ENCODE data around the gene ABCA4. TPM values are rescaled to one million over a fixed set of nuclear protein-coding genes. Genes with fewer than 3 reads are reported as not detected.
"Not testable (repeated sequence)": the region's sequence is repeated elsewhere in the genome, so short reads cannot be mapped to it uniquely, and the experiment has no call there.

ABCA4 gene
- total RNA-seq, 1 experiment from 2014 or later, result 0.12 TPM

DNA sequence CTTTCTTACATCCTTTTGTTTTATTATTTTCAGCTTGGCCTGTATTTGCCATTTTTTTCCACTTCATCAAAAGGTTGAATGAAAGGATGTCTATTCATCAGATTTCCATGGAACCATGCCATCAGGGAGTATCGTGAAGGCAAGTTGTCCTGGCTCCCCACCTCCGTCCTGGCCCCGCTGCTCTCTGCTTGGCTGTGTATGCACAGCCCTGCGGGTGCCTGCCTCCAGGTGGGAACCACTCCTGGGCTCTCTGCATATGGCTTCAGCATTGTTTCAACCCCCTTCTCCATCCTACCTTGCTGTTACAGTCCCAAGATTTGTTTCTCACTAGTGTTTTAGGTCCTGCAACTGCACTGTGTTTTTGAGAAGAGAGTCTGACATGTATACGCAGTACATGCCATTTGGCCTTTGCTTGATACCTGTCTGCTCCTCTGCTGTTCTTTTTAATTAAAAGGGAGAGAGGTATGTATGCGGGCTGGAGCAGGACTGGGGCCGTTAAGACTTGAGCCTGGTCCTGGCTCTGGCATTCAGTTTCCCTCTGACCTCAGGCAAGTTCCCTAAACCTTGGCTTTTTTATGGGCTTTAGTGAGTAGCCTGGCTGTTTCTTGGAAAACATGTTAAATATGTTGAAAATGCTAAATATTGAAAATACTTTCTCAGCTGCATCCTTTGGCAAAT, 141.8 kb downstream of the ABCA4 start:
- no peak for DNase-seq (ENCODE audit: low read depth)

- peak; percentile 43 for DNase-seq (ENCODE audit: low read depth)
Observed at GRCh38 chr1:93977598-93977945, 143.4 kb downstream of the ABCA4 start.

DNA sequence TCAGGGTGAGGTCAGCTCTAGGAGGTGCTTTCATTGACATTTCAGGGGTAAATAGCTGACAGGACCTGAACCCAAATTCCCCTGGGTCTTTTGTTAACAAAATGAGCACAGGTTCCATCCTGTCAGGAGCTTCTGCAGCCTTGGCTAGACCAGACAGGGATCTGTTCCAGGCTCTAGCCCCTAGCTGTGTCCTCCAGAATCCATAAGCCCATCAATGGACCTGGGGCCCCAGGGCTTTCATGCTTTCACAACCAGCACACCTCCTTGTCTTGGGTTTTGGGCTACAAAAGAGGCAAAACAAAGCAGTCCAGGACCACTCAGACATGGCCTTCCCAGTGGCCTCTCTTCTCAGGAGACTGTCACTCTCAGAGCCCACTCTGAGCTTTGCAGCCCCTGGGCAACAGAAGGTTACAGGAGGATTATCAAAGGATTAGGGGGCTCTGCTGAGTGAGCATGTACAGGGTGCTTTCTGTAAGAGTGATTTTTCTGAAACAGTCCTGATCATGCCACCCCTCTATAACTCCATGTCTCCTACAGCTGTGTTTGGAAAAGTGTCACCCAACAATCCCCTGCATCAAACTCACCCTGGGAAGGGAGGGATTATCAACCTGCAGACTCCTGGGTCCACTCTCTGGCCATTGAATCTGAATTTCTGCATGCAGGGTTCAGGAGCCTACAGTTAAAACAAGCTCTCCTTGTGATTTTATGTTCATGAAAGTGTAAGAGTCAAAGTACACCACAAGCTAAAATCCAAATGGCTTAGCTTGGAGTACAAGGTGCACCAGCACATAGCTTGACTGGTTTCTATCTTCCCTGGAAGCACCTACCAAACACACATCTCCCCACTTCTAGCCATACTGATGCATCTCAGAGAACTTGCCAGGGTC, 144.0 kb downstream of the ABCA4 start:
- no peak for DNase-seq (ENCODE audit: low read depth)

- DNase-seq (ENCODE audit: low read depth), result no peak
Observed at GRCh38 chr1:93976291-93976690, 144.7 kb downstream of the ABCA4 start.

DNA sequence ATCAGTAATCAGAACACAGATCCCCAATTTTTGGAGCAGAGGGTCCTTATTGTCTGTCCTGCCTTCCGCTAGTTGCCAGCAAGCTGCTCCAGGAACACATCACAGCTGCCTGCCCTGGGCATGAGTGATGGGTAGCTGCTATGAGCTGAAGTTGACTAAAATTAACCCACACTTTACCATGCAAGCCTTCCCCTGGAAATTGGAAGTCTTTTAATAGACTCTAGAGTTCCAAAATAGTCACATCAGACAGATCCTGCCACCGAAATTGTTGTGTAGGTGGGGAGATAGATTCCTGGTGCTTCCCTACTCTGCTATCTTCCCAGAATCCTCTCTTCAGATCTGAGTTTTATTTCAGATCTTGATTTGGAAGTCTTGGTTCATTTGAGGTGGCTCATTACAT, 148.6 kb downstream of the ABCA4 start:
- no peak for DNase-seq (ENCODE audit: low read depth)

- DNase-seq (ENCODE audit: low read depth), result no peak
Observed at GRCh38 chr1:93969887-93970286, 151.1 kb downstream of the ABCA4 start.

DNA sequence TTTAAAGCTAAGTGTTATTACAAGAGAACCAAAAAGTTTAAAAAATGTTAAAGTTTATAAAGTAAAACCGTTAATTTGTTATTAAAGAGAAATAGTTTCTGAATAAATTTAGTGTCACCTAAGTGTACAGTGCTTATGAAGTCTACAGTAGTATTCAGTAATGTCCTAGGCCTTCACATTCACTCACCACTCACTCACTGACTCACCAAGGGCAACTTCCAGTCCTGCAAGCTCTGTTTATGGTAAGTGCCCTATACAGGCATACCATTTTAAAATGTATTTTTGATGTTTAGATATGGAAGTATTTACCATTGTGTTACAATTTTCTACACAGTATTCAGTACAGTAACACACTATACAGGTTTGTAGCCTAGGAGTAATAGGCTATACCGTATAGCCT, 151.6 kb downstream of the ABCA4 start:
- DNase-seq (ENCODE audit: low read depth), result no peak

DNA sequence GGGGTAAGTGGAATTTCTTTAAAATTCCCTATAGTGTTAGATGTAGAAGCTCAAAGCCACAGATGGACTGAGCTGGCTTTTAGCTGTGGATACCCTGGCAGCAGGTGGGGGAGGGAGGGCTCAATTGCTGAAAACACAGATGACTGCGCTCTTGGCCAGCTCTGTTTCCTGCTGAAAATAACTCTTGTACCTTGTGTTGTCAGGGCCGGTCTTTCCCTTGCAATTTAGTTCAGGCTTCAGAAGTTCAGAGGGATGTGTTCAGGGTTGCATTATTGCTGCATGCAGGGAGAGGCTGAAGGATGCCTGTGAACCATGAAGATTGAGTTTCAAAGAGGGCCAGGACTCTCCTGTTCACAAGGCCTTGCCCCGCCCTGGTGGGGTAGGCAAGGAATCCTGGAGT, 153.6 kb downstream of the ABCA4 start:
- no peak for DNase-seq (ENCODE audit: low read depth)

GRCh38 chr1:93965888-93966287, 155.1 kb downstream of the ABCA4 start:
- DNase-seq (ENCODE audit: low read depth), result no peak

DNA sequence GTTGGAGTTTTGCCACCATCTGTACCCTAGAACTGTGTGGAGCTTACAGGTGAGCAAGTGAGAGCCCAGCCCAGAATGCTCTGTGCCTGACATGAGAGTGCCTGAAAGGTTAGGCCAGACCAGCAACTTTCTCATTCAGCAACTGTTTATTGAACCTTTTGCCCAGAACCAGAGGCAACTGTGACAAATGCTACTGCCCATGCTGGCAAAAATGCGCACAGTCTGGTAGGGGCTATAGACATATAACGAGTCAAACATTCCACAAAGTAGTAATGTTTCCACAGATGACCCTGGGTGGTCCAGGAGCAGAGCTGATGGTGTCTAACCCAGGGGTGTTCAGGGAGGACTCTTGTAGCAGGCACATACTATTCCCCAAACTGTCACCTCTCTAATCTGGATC, 155.7 kb downstream of the ABCA4 start:
- no peak for DNase-seq (ENCODE audit: low read depth)

GRCh38 chr1:93964777-93965200, 156.2 kb downstream of the ABCA4 start:
- no peak for DNase-seq (ENCODE audit: low read depth)

DNA sequence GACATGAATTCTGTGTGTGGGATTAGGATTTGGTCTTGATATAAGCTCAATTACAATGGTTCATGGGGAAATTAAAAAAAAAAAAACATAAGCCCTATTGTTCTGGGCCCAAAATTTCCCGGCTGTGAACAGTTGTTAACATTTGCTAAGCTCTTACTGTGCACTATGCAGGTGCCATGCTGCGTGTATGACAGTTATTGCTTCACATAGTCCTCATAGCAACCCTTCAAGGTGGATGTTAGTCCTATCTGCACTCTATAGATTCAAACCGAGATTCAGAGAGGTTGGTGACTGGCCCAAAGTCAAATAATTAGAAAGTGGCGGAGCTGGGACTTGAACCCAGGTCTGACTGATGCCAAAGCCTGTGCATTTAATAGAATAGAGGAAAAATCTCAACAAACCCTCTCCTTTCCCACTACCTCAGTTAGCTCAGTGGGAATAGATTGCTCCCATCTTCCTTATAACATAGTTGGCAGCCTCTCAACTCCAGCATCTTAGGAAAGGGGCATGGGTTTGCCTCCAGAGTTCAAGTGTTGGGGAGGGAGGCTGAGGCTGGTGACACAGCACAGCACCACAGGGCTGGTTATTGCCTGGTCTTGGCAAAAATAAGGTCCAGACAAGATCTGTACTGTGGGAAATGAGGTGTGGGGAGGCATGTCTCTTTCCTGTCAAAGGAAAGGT, 156.7 kb downstream of the ABCA4 start:
- DNase-seq (ENCODE audit: low read depth), result no peak

- DNase-seq (ENCODE audit: low read depth), result no peak
Observed at GRCh38 chr1:93963585-93963984, 157.4 kb downstream of the ABCA4 start.

GRCh38 chr1:93961906-93962305, 159.0 kb downstream of the ABCA4 start:
- no peak for DNase-seq (ENCODE audit: low read depth)

DNA sequence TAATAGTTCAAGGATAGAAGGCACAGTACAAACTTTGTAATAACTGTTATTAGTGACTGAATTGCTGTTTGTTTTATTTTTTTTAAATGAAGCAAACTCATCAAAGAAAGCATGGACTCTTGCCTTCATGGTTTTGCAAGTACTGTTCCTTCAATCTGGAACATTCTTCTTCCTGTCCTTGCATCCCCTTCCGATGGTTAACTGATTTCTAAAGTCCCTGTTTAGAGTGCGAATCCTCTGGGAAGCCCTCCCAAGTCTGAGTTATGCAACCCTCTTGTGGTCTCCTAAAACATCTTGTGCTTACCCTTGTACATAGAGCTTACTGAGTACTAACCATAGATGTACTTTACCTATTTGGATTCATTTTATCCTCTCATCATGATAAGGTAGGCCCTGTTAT, 159.5 kb downstream of the ABCA4 start:
- no peak for DNase-seq (ENCODE audit: low read depth)

GRCh38 chr1:93960641-93961147, 160.3 kb downstream of the ABCA4 start:
- no peak for DNase-seq (ENCODE audit: low read depth)

DNA sequence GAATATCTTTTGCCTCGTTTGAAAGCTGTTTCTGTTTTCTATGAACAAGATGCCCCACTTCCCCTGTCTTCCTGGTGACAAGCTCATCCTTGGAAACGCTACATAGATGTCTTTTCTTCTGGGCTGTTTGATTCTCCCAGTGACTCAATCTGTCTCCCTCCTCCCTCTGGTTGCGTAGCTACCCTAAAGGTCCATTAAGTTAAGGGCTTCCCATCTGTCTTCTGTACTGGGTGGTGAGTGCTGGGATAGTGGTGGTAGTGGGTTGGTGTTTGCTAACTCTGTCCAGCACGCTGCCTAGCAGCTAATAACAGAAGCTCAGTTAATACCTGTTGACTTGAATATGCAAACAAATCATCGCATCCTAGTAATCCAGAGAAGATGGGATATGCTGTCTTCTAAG, 161.5 kb downstream of the ABCA4 start:
- DNase-seq (ENCODE audit: low read depth), result no peak

GRCh38 chr1:93958726-93959100, 162.2 kb downstream of the ABCA4 start:
- DNase-seq (ENCODE audit: low read depth), result no peak

DNA sequence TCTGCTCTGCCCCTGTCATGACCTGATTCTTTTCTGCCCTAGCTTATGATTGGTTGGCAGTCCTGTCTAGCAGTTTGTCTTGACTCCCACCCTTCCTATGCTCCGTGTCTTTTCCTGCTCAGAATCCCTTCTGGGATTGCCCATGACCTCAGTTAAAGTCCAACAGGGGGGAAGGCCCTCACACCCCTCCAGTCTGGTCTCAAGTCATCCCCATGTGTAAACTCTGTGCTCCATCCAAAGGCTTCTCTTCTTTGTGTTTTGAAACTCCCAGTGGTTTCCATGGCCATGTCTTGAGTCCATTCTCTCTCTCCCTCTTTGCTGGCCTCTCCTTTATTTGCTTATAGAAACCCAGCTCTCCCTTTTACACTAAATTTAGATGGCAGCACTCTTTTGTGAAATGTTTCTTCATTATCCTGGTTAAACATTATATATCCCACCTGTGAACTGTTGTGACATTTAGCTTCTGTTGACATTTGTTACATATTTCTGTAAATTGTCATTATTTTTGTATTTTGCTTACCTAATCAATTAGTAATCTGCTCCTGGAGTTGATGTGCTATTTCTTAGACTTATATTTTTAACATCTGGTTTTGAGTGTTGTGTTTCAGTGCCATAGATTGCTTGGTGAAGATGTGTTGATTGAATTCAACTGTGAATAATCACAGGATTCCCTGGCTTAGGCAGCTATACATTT, 162.8 kb downstream of the ABCA4 start:
- no peak for DNase-seq (ENCODE audit: low read depth)

GRCh38 chr1:93955765-93956164, 165.2 kb downstream of the ABCA4 start:
- DNase-seq (ENCODE audit: low read depth), result no peak

GRCh38 chr1:93947002-93947686, 173.8 kb downstream of the ABCA4 start:
- DNase-seq (ENCODE audit: low read depth), result not testable (repeated sequence)
